GM18517 (cell line): ENCODE results near the gene PPP2R2C.

Experiments used
- ATAC-seq: cut with Tn5 transposase; IDR thresholded peaks from one replicate; pipeline ENCODE4 v1.9.1; 2021; ENCODE audit warnings: mild to moderate bottlenecking, moderate library complexity; ENCODE audit not compliant: unreplicated experiment

Gene PPP2R2C

DNA sequence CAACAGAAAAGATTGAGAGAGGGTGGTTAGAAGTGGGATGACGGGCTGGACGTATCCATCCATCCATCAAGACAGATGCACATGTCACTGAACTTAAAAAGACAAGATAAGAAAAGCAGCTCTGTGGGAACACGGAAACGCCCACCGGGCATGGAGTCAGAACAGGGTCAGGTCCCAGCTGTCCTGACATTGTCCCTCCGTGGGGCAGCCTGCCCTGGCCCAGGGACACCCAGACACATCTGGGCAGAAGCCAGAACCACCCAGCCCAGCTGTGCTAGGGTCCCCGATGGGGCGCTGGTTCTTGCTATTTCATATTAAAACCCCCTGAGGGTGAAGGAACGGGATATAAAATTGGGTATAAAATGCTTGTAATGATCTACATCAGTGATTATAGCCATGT, 88.5 kb downstream of the PPP2R2C start:
- ATAC-seq = no peak

DNA sequence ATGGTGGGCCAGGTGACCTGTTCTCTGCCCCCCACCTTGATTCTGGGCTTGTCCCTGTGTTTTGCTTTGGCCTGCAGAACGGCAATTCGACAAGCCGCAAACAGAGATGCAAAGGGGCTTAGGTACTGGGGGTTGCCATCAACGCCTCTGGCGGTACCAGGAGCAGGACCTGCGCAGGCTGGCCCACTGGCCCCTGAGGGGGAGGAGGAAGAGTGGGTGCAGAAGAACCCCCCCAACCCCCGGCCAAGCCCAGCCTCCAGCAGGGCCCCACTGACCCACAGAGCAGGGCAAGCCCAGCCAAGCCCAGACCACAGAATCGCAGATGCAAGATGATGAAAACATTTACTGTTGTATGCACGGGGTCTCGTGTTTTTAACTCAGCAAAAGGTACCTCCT, 89.4 kb downstream of the PPP2R2C start:
- no peak for ATAC-seq

DNA sequence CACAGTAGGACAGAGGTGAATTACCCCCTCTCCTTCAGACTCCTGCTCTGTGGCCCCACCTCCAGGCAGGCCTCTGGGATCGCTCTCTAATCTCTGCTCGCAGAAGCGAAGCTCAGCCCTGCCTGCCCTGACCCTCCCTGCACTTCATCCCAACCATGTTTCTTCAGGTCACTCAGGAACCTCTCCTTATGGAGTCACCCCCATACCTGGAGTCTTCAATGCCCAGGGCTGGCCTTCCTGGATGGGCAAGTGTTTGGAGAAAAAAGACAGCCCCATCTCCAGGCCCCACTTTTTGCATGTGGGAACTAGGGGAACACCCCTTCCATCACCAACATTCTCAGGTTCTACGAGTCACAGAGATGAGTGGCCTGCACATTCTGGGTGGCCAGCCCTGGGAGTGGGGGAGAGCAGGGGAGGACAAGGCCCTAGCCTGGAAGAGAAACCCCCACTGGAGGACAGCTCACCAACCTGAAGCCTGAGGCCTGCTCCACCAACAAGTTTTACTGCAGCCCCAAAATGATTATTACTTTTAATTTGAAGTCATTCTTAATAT, 90.8 kb downstream of the PPP2R2C start:
- ATAC-seq = no peak

DNA sequence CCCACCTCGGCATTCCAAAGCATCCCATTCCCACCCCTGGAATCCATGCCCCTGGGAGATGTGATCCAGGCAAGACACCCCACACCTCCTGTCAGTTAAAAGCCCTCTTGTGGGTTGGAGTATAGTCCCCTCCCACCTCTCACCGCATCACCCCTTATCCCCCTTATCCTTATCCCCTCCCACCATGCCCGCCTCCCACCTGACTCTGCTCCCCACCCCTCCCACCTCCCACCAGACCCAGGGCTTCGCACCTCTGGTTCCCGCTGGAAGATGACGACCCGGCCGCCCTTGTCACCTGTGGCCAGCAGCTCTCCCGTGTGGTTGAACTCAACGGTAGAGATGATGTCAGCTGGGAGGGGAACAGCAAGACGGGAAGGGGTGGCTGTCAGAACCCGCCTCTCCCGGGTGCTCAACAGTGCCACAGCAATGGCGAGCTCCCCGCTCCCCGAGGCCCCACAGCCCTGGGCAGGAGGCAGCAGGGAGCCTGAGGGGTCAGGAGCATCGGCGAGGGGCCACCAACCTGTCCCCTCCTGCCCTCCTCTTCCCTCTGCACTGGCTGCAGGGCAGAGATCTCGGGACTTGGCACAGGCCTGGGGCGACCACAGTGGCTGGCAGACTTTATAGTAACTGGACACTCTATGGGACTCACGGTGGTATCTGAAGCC, 91.5 kb downstream of the PPP2R2C start:
- ATAC-seq = no peak

DNA sequence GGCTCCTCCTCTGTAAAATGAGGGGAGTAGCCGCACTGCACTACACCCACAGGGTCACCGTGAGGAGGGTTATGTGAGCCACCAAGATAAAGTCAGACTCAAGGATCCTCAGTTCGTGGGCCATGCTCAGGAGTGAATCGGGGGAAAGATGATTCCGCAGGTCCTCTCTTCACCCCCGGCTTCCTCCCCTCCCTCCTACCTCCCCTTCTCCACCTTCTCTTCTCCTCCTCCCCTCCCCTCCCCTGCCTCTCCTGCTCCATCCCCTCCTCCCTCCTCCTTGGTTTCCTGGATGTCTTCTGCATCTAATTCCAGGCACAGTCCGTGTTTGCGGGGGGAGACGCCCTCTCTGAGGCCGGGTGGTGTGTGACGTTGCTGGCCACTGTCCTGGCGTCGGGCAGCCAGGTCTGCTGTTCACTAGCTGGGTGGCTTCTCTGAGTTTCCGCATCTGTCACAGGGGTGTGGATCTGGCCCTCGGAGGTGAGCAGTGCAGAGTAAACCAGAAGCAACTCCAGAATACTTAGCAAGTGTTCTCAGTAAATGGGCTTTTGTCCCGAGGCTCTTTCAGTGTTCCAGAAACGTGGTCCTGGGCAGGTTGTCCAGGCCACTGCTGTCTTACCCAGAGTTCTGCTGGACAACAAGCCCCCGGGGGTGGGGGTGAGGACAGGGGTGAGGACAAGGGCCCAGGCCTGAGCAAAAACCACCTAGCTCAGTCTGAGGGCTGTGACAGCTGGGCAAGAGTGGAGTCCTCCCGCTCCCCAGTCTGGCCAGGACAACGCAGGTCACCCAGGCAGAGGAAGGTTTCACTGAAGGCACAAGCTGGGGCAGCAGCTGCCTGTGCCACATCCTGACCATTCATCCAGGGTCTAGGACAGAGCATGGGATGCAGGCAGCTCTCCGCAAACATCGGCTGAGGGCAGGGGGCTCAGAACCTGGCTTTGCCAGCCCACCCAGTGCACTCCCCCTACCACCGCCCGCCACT, 92.4 kb downstream of the PPP2R2C start:
- no peak for ATAC-seq

DNA sequence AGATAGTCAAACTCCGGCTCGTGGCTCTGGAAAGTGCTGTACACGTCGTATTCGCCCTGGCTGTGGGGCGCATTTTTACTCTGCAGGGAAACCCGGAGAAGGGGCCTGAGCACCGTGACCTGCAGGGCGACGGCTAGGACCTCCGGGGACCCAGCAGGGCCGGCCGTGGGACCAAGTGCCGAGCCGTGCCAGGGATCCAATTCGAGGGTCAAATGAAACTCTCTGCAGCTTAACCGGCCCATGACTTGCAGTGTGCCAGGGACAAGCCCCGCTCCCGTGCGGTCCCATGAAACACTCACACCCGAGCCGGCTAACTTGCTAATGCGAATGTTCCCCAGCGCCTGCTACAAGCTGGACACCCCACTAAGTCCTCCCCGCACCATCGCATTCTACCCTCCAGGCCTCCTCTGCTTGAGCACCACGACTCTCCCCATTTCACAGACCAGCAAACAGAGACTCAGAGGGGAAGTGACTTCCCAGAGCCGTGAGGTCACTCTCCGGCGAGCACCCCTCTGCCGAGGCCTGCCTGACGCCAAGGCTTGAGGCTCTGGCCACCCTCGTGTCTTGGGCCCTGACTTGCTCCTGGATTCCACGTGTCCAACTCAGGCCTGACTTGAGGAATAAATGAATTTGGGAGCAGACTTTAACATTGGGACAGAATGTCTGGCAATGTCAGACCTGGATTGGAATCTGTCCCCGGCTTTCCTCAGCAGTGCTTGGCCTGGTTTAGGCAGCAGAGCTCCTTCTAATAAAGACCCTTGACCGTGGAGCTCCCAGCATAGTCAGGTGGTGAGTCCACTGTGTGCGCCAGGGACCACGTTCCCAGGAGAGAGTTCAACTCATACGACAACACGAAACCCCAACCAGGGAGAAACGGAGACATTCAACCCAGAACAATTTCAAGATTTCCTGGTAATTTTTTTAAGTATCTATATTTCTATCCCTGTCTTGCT, 93.6 kb downstream of the PPP2R2C start:
- no peak for ATAC-seq

DNA sequence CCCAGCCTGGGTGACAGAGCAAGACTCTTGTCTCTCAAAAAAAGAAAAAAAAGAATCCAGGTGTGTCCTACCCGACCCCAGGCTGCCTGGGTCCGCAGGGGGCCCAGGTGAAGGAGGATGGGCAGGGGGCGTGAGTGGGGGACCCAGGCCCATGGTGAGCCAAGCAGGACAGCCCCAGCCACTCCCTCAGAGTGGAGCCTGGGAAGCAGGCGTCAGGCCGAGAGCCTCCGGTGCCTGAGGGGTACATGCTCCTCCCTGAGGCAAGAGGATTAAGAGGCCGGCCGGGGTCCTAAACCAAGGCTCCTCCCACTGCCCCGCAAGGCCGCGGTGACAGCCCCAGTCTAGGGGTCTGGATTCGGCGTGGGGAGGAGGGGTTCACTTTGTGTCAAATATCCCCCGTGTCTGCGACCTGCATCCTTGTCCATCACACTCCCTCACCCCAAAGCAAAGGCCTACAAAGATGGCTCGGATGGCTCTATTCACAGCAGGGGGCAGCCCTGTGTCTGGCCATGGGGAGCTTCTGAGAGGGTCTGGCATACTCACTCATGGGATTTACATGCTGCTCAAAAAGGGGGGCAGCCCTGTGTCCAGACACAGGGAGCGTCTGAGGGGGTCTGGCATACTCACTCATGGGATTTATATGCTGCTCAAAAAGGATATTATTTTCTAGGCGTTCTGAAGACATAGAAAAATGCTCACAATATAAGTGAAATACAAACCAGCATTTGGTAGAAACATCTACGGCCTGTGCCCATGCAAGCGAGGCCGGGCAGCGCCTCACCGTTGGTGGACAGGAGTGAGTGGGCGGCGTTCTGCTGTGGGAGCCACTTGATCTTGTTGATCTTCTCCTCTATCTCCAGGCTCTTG, 94.6 kb downstream of the PPP2R2C start:
- no peak for ATAC-seq

DNA sequence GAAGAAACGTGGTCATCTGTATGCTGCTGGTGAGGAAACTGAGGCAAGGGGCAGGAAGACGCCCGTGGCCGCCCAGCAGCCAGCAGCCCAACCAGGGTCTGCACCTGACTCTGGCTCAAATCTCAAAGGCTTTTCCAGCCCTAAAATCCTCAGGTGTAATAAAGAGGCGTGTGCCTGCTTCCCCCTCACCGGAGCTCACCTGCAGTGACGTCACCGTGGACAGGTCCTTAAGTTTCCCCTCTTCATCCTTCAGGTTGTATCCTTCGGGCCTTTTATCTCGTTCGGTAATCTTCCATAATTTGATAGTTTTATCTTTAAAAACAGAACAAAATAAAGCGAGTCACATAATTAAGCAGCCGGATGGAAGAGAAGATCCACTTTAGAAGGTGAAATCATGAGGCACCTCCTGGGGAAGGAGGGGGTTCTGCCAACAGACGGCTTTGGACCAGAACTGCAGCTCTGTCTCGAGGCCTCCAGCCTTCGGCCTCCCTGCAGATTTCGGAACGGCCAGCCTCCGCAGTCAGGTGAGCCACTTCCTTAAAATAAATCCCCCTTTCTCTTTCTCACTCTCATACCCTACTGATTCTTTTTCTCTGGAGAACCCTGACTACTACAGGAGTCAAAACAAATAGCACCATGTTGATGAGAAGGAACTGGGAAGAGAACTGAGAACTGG, 96.7 kb downstream of the PPP2R2C start:
- no peak for ATAC-seq

DNA sequence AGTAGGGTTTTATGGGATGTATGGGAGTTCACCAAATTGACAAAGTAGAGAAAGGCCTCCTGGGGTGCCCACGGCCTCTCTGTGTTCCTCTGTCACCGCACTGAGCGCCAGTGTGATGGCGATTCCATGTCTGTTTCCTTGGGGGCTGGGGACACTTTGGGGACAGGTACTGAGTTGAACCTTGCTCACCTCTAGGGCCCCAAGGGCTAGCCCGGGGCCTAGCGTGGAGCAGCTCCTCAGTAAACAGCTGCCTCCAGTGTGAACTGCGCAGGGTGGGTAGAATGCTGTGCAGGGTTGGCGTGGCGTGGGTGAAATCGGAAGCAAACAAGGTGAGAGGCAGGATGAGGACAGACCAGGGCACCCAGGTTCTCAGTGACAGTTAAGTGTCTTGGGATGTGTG, 97.8 kb downstream of the PPP2R2C start:
- no peak for ATAC-seq

DNA sequence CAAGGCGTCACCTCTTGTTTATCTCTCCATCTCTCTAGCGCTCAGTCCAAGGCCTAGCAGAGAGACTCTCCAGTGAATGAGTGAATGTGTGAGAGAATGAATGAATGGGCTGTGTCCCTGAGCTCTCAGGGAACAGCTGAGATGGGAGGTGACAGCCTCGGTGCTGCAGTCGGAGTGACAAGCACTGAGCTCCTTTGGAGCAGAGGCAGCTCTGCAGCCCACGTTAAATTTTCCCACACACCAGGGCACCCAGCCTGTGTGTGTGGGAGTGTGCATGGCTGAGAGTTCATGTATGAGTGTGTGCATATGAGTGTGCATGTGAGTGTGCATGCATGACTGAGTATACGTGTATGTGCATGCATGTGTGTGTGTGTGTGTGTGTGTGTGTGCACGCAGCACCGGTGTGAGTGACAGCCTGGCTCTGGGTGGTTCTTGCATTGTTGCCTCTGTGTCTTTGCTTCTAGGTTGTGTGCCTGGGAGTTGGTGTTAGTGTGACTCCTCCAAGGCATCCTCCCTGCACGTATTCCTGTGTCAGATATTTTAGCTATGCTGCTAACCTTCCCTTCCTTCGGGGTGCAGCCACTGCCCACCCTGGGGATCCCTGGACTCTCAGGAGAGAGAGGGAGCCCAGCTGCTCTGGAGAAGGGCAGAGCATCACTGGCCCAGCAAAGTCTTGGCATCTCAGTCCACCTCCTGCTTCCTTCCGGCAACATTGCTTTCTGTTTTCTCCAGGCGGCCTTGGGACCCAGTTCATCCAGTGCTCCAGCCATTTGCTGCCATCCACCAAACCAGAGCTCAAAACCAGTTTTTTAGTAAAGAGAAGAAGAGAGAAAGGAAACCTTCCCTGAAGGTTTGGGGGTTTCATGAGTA, 98.6 kb downstream of the PPP2R2C start:
- ATAC-seq = no peak

DNA sequence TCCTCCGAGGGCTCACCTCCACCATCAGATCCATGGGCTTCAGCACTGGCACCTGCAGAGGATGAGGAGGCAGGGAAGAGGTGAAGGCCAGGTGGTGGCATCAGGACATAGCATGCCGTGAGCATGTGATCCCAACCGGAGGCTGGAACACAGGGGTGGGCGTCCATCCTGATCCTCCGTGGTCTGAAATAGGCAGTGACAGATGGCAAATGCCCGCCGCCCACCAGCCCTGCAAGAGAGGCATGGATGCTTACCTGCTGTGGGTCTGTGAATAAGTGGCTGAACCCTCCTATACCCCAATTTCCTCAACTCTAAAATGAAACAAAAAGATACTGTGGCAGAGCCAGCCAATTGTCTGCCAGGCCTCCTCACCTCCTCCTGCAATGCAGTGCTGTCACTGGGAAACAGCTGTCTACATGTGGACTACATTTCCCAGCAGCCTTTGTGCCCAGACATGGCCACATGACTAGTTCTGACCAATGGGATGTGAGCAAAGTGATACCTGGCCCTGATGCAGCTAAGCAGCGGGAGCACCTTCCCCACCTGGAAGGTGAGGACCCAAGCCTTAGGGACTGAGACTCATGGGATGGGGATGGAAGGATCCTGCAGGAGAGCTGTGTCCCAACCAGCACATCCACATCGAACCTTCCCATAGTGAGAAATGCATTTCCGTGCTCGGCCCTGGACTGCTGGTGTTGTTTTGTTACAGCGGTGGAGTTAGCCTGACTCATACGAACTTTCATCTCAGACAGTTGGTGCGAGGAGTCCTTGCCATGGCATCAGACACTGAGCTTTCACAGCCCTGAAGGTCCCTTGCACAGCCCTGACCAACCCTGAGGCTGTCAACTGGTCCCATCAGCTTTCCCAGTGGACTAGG, 99.5 kb downstream of the PPP2R2C start:
- ATAC-seq = no peak

DNA sequence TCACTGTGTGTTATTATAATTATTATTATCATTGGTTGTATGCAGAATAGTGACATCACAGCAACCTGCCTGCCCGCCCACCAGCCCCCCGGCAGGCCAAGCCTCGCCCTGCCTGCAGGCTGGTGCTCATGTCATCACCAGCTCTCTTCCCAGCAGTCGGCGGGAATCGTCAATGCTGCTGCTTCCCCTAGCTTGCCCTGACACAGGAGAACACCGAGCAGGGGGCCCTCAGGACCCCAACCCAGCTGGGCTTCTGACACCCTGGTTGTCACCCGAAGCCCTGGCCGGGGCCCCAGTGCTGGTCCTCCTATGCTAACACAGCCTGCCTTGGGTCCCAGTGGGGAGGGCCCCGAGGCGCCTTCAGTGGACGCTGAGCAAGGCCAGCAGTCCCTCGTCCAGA, 100.6 kb downstream of the PPP2R2C start:
- ATAC-seq = no peak

DNA sequence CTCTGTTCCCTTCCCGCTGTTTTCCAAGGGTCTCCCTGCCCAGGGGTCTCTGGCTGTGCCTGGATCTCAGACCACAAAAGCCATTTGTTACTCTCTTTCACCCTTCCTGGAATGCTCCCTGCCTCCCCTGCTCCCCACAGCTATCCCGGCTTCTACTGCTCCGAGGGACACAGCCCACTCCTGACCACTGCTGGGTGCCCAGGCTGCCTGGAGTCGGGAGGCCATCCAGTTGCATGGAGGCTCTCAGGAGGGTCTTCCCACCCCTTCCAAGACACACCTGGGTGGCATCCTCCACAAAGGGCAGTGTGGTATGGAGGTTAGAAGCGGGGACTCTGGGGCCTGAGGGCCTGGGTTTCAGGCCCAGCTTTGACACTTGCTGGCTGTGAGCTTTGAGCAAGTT, 101.1 kb downstream of the PPP2R2C start:
- ATAC-seq = no peak

DNA sequence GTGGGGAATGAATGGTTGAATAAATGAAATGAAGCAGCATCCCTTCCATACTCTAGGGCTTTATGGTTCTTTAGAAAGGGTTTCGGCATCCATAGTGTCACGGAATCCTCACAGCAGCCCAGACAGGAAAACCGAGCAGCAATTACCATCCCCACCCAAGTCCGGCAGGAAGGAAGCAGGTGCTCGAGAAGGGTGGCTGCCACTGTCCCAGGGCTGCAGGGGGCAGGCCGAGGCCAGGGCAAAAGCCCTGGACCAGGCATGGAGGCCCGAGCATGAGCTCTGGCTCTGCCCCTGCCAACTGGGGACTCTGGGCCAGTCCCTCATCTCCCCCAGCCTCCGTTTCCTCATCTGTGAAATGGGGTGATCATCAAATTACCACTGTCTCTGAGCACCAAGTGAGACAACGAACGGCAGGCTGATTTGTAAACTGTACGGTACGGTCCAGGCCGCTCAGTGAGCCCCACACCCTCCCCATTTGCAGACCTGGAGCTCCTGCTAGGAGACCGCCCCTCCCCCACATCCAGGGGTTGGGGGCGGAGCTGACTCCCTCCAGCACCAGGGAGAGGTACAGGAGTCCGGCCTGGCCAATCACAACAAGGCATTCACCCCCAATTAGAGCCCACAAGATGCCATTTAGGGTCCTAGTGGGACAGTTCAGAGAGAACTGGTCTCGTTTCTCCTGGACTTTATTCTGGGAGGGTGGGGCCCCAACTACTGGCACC, 102.3 kb downstream of the PPP2R2C start:
- no peak for ATAC-seq

DNA sequence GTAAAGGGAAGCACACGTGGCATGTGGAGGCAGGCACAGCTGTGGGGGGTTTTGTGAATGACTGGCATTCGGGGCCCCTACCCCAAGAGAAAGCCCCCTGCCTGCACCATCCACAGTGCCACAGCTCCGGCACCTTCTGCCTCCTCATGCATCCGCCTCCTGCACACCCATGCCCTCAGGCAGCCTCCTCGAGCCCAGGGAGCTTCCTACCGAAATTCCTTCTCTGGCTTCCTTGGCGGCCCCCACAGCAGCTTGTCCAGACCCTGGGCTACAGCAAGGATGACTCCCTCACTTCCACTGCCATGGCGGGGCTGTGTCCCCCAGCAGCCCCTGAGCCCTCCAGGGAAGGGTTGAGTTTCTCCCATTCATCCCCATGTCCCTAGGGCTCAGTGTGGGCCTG, 102.9 kb downstream of the PPP2R2C start:
- no peak for ATAC-seq

DNA sequence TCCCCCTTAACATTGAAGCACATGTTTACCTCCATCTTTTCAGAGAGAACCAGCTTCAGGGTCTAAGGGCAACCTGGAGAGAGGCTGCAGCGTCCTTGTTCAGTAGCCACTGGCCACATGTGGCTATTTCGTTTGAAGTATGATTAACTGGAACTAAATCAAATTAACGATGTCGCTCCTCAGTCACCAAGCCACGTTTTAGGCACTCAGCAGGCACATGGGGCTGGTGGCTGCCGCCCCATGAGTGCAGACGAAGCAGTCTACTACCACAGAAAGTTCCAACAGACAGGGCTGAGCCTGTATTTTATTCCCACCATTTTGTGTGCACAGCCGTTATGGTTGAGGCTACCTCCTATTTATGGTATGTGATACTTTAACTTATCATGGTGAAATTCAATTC, 103.4 kb downstream of the PPP2R2C start:
- ATAC-seq = no peak

DNA sequence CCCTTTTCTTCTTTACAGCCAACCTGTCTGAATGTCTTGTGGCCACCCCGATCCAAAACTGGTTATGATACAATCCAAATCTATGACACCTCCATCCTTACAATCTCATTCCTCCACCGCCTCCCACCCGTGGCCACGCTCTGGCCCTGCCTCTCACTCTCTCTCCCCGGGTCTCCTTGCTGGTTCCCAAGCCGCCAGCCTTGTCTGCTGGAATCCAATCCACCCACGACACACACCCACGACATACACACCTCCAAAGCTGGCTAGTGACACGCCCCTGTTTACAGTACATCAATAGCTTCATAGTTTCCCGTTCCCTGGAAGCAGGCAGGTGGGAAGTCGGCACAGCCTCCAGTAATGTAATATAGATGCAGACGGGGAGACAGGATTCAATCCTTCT, 103.8 kb downstream of the PPP2R2C start:
- no peak for ATAC-seq
